BE2C (cell line): ENCODE measurements around the gene PARD6A.

ENCODE experiments used
- DNase-seq: peaks from one replicate; pipeline ENCODE4 v3.0.0-alpha.2; 2020
- H3K27me3 ChIP-seq: fragments of 250-450 bp; sonication (Bioruptor Pico); 2 replicates; pipeline ENCODE4 v1.5.1; 2020; ENCODE audit warnings: mild to moderate bottlenecking
- H3K36me3 ChIP-seq: fragments of 250-450 bp; sonication (Bioruptor Pico); 2 replicates; pipeline ENCODE4 v1.5.1; 2020; ENCODE audit warnings: mild to moderate bottlenecking
- H3K4me1 ChIP-seq: fragments of 250-450 bp; sonication (Bioruptor Pico); 2 replicates; pipeline ENCODE4 v1.5.1; 2020
- H3K4me3 ChIP-seq: 2 replicates; pipeline ENCODE4 v1.5.1; 2011; ENCODE audit warnings: low read depth, low read length
- H3K9me3 ChIP-seq: fragments of 250-450 bp; sonication (Bioruptor Pico); 2 replicates; pipeline ENCODE4 v1.5.1; 2020
- TF ChIP-seq, protein P1 (sequence below): IDR thresholded peaks from 2 replicates; pipeline ENCODE4 v1.5.1; 2012; ENCODE audit warnings: mild to moderate bottlenecking, low read depth, low read length

PARD6A gene

GRCh38 chr16:67647681-67648080 is 13.1 kb upstream of the PARD6A start:
- Histone ChIP-seq H3K4me3 (no peak overlapping the region), H3K4me1 (0 out of 2 replicates have a peak, but pooled peaks cover 2% of the 10 kb centered on the region), H3K27me3 (no peaks in the 10 kb centered on the region), H3K36me3 (no peaks in the 10 kb centered on the region), H3K9me3 (no peaks in the 10 kb centered on the region)
- TF ChIP-seq, protein P1, sequence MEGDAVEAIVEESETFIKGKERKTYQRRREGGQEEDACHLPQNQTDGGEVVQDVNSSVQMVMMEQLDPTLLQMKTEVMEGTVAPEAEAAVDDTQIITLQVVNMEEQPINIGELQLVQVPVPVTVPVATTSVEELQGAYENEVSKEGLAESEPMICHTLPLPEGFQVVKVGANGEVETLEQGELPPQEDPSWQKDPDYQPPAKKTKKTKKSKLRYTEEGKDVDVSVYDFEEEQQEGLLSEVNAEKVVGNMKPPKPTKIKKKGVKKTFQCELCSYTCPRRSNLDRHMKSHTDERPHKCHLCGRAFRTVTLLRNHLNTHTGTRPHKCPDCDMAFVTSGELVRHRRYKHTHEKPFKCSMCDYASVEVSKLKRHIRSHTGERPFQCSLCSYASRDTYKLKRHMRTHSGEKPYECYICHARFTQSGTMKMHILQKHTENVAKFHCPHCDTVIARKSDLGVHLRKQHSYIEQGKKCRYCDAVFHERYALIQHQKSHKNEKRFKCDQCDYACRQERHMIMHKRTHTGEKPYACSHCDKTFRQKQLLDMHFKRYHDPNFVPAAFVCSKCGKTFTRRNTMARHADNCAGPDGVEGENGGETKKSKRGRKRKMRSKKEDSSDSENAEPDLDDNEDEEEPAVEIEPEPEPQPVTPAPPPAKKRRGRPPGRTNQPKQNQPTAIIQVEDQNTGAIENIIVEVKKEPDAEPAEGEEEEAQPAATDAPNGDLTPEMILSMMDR, result no peak
- no peak for DNase-seq

DNA sequence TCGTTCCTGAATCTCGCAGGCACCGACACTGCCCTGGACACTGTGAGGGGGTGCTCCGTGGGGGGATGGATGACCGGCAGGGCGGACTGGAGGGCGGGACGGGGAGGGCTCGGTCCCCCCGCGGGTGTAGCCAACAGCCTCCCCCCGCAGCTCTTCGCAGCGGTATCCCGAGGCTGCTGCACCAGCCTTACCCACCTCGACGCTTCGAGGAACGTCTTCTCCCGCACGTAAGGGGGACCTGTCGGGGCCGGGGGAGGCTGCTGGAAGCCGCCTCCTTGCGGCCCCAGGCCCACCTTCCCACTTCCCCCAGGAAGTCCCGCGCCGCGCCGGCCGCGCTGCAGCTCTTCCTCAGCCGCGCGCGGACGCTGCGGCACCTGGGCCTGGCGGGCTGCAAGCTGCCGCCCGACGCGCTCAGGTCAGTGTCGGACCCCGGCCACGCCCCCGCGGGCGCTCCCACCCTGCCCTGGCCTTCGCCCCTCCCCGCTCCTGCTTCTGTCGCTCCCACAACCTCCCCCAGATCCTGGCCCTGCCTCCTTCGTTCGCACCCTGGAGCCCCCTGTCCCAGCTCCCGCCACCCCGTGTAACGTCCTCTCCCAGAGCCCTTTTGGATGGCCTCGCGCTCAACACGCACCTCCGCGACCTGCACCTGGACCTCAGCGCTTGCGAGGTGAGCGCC is 12.5 kb upstream of the PARD6A start:
- no peaks in the 10 kb centered on the region; the same call in 1 of the 2 replicates for H3K36me3 ChIP-seq
- no peaks in the 10 kb centered on the region for H3K27me3 ChIP-seq
- H3K4me1 ChIP-seq, result 0 out of 2 replicates have a peak, but pooled peaks cover 2% of the 10 kb centered on the region
- no peak overlapping the region for H3K4me3 ChIP-seq
- H3K9me3 ChIP-seq, result no peaks in the 10 kb centered on the region
- TF ChIP-seq, protein P1, result no peak
- DNase-seq, result peak; percentile 18

DNA sequence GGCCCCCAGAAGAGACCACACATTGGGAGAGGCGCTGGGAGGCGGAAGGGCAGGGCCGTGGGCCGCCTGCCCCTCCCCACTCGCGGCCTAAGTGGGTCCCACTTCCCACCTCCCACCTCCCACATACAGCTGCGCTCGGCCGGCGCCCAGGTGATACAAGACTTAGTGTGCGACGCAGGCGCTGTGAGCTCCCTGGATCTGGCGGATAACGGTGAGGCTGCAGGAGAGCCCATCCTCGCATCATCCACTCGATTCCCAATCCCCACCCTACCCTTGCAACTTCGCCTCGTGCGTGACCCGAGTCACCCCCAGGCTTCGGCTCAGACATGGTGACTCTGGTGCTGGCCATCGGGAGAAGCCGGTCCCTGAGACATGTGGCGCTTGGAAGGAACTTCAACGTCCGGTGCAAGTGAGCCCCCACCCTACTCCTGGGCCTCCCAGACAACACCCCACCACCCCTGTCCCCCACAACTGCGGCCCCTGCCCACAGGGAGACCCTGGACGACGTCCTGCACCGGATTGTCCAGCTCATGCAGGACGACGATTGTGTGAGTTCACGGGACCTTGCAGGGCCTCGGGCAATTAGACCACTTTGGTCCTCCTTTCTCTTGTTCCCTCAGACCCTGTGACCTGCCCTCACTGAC is 11.9 kb upstream of the PARD6A start:
- Histone ChIP-seq H3K36me3 (no peaks in the 10 kb centered on the region; the same call in 1 of the 2 replicates), H3K4me1 (0 out of 2 replicates have a peak, but pooled peaks cover 2% of the 10 kb centered on the region), H3K9me3 (no peaks in the 10 kb centered on the region), H3K4me3 (no peak overlapping the region), H3K27me3 (no peaks in the 10 kb centered on the region)
- TF ChIP-seq, protein P1, result no peak
- no peak for DNase-seq

- H3K9me3 ChIP-seq, result no peaks in the 10 kb centered on the region
- H3K27me3 ChIP-seq, result no peaks in the 10 kb centered on the region
- TF ChIP-seq, protein P1, result no peak
- H3K4me1 ChIP-seq, result peaks cover 2% of the 10 kb centered on the region; the same call in 1 of the 2 replicates
- H3K36me3 ChIP-seq, result peaks cover 4% of the 10 kb centered on the region
- H3K4me3 ChIP-seq, result no peak overlapping the region
- DNase-seq, result peak; percentile 11
Observed at GRCh38 chr16:67649494-67649931, 11.2 kb upstream of the PARD6A start.

DNA sequence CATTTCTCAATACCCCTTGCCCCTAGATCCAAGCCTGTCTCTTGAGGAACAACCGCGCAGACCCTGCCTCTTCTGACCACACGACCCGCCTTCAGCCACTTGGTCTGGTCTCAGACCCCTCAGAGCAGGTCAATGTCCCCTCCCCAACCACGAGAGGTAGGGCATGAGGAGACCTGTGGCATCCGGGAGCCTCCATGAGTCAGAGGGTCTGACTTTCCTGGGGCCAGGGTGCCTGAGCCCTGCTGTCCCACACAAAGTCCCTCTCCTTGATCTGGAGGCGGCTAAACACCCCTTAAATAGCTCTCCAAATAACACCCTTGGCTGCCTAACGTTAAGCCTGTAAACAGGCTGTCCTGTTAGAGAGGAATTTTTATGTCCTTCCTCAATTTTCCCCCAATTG is 10.7 kb upstream of the PARD6A start:
- Histone ChIP-seq H3K27me3 (no peaks in the 10 kb centered on the region), H3K36me3 (peaks cover 9% of the 10 kb centered on the region), H3K4me3 (no peak overlapping the region), H3K4me1 (peaks cover 2% of the 10 kb centered on the region; the same call in 1 of the 2 replicates), H3K9me3 (no peaks in the 10 kb centered on the region)
- no peak for DNase-seq
- TF ChIP-seq, protein P1, result no peak

GRCh38 chr16:67651039-67651438 is 9.7 kb upstream of the PARD6A start:
- Histone ChIP-seq H3K36me3 (peaks cover 16% of the 10 kb centered on the region), H3K9me3 (no peaks in the 10 kb centered on the region), H3K4me3 (no peak overlapping the region), H3K27me3 (no peaks in the 10 kb centered on the region), H3K4me1 (peaks cover 2% of the 10 kb centered on the region; the same call in 1 of the 2 replicates)
- TF ChIP-seq, protein P1, result no peak
- DNase-seq, result no peak
